ENCODE data around the gene DNALI1. TPM values are rescaled to one million over a fixed set of nuclear protein-coding genes. Genes with fewer than 3 reads are reported as not detected.
A peak's percentile ranks its signal among the peaks of the same experiment; 100 is the strongest.

DNALI1 gene
- total RNA-seq, 1 donor from 2014 or later: 36.5 TPM

DNA sequence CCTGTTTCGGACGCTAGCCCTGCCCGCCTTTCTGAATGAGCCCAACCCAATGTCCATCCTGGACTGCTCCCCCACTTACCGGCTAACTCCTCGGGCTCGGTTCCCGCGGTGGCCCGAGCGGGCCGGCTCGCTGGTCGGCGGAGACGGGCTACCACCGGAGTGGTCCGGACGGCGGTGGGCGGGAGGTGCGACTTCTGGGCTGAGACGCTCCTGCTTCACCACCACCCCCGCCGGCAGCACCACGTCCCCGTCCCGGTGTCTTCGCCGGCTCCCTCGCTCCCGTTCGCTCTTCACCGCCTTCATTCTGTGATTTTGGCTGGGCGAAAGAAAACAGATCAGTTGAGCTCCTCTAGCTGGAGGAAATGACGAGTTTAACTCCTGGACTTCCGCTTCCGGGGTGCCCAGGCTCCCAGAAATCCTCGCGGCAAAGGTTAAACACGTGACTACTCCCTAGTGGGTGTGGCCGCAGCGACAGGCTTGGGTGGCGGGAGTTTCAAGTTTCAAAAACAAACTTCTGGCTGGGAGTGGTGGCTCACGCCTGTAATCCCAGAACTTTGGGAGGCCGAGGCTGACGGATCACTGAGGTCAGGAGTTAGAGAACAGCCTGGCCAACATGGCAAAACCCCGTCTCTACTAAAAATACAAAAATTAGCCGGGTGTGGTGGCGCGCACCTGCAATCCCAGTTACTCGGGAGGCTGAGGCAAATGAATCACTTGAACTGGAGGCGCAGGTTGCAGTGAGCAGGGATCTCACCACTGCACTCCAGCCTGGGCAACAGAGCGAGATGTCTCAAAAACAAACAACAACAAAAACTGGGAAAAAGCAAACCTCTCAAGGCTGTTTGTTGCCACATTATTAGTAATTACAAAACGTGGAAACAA lies 2.6 kb upstream of the DNALI1 start, which contains the start of gene SNIP1:
Gene SNIP1, minus strand, starts transcription at position 367 of the 882 bp plus-strand sequence. Its CDS starts 64 bp downstream, at position 303.
- DNase-seq (ENCODE audit: low spot score): peak; percentile 93
- H3K4me3 Mint-ChIP-seq: peak within 1 kb of the TSS; percentile 99
- no peaks in the 10 kb centered on the region for H3F3A ChIP-seq (ENCODE audit: low read depth)
- no peaks in the 10 kb centered on the region for H3K9me3 Mint-ChIP-seq
- no peaks in the 10 kb centered on the region for H3K36me3 ChIP-seq
- H2AFZ ChIP-seq (replicated peaks): peak within 1 kb of the TSS; percentile 85
- H3K9ac ChIP-seq: peak within 1 kb of the TSS; percentile 96
- peak within 1 kb of the TSS; percentile 97 for H3K4me3 ChIP-seq
- H3K4me1 ChIP-seq: peaks cover 15% of the 10 kb centered on the region
- no peaks in the 10 kb centered on the region for H3K27me3 ChIP-seq
- H3K9me3 ChIP-seq (ENCODE audit: low read depth): no peaks in the 10 kb centered on the region
- peak within 1 kb of the TSS; percentile 15 for H3K27ac Mint-ChIP-seq
- TF ChIP-seq, protein P1, sequence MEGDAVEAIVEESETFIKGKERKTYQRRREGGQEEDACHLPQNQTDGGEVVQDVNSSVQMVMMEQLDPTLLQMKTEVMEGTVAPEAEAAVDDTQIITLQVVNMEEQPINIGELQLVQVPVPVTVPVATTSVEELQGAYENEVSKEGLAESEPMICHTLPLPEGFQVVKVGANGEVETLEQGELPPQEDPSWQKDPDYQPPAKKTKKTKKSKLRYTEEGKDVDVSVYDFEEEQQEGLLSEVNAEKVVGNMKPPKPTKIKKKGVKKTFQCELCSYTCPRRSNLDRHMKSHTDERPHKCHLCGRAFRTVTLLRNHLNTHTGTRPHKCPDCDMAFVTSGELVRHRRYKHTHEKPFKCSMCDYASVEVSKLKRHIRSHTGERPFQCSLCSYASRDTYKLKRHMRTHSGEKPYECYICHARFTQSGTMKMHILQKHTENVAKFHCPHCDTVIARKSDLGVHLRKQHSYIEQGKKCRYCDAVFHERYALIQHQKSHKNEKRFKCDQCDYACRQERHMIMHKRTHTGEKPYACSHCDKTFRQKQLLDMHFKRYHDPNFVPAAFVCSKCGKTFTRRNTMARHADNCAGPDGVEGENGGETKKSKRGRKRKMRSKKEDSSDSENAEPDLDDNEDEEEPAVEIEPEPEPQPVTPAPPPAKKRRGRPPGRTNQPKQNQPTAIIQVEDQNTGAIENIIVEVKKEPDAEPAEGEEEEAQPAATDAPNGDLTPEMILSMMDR (IDR thresholded peaks at IDR 0.05): no peak
- TF ChIP-seq EZH2 (IDR thresholded peaks at IDR 0.05): peak; percentile 38
- H3K79me2 ChIP-seq (ENCODE audit: low read depth): peaks cover 42% of the 10 kb centered on the region
- peaks cover 34% of the 10 kb centered on the region for H4K20me1 ChIP-seq (ENCODE audit: low read depth)
- H3K4me1 Mint-ChIP-seq: peaks cover 42% of the 10 kb centered on the region
- peak within 1 kb of the TSS; percentile 76 for H3K27ac ChIP-seq
- H3K36me3 Mint-ChIP-seq: peaks cover 6% of the 10 kb centered on the region
- H3K27me3 Mint-ChIP-seq (ENCODE audit: insufficient read depth, low read depth): peaks cover 5% of the 10 kb centered on the region
- peak within 1 kb of the TSS; percentile 100 for H3K4me2 ChIP-seq

DNA sequence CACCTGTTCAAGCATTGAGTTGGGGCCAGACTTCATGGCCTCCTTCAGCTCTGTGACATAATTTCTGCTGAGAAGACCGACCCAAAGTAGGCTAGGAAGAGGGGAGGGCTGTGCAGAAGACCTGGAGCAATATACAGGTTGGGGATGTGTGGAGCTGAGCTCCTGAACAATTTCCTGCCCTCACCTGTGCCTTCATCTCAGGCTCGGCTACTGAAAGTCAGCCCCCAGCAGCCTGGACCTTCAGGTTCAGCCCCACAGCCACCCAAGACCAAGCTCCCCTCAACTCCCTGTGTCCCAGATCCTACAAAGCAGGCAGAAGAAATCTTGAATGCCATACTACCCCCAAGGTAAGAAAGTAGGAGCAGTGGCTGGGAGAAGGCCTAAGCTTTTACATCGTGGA lies 662 bp downstream of the DNALI1 start:
- TF ChIP-seq EZH2 (IDR thresholded peaks at IDR 0.05) (no peak), EZH2phosphoT487 (IDR thresholded peaks at IDR 0.05) (no peak)
- TF ChIP-seq, protein P1 (IDR thresholded peaks at IDR 0.05): no peak
- Mint-ChIP-seq H3K27ac (peak overlapping the region; percentile 99), H3K4me3 (peak overlapping the region; percentile 97), H3K4me1 (peaks cover 37% of the 10 kb centered on the region), H3K27me3 (ENCODE audit: insufficient read depth, low read depth) (peaks cover 5% of the 10 kb centered on the region), H3K9me3 (no peaks in the 10 kb centered on the region), H3K36me3 (peaks cover 22% of the 10 kb centered on the region)
- no peaks in the 10 kb centered on the region for H3K27me3 ChIP-seq
- H3K4me2 ChIP-seq: peak overlapping the region; percentile 85
- no peak for DNase-seq (ENCODE audit: low spot score)
- no peak overlapping the region for H3K9ac ChIP-seq
- H3F3A ChIP-seq (ENCODE audit: low read depth): no peaks in the 10 kb centered on the region
- peak overlapping the region; percentile 65 for H3K4me3 ChIP-seq
- peaks cover 15% of the 10 kb centered on the region for H3K4me1 ChIP-seq
- no peaks in the 10 kb centered on the region for H3K9me3 ChIP-seq (ENCODE audit: low read depth)
- H3K36me3 ChIP-seq: no peaks in the 10 kb centered on the region
- H2AFZ ChIP-seq (replicated peaks): no peak overlapping the region
- H3K79me2 ChIP-seq (ENCODE audit: low read depth): peaks cover 18% of the 10 kb centered on the region
- H4K20me1 ChIP-seq (ENCODE audit: low read depth): peaks cover 17% of the 10 kb centered on the region
- H3K27ac ChIP-seq: no peak overlapping the region

DNA sequence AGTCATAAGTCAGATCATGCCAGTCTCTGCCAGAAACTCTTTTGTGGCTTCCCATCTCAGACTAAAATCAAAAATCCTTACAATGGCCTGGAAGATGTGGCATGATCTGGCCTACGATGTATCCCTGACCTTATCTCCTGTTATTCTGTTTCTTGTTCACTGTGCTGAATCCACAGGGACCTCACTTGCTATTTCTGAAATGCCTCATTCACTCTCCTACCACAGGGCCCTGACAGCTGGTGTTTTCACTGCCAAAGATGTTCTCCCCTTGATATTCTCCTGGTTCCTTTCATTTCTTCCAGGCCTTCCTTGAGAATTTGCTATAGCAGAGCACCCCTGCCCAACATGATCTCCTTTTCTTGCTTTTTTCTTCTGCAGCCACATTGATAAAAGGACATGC lies 1.7 kb downstream of the DNALI1 start:
- peaks cover 8% of the 10 kb centered on the region for H3K79me2 ChIP-seq (ENCODE audit: low read depth)
- Mint-ChIP-seq H3K9me3 (no peaks in the 10 kb centered on the region), H3K27me3 (ENCODE audit: insufficient read depth, low read depth) (peaks cover 5% of the 10 kb centered on the region), H3K27ac (peak overlapping the region; percentile 54), H3K4me3 (peak overlapping the region; percentile 97), H3K4me1 (peaks cover 30% of the 10 kb centered on the region), H3K36me3 (peaks cover 26% of the 10 kb centered on the region)
- no peak overlapping the region for H3K4me3 ChIP-seq
- H3K9me3 ChIP-seq (ENCODE audit: low read depth): no peaks in the 10 kb centered on the region
- no peaks in the 10 kb centered on the region for H3K27me3 ChIP-seq
- H3K27ac ChIP-seq: no peak overlapping the region
- no peaks in the 10 kb centered on the region for H3K36me3 ChIP-seq
- peaks cover 10% of the 10 kb centered on the region for H3K4me1 ChIP-seq
- H3K4me2 ChIP-seq: no peak overlapping the region
- DNase-seq (ENCODE audit: low spot score): no peak
- no peak overlapping the region for H3K9ac ChIP-seq
- H4K20me1 ChIP-seq (ENCODE audit: low read depth): peaks cover 6% of the 10 kb centered on the region
- H3F3A ChIP-seq (ENCODE audit: low read depth): no peaks in the 10 kb centered on the region
- no peak overlapping the region for H2AFZ ChIP-seq (replicated peaks)
- TF ChIP-seq EZH2phosphoT487 (IDR thresholded peaks at IDR 0.05): no peak
- TF ChIP-seq, protein P1 (IDR thresholded peaks at IDR 0.05): no peak
- no peak for TF ChIP-seq EZH2 (IDR thresholded peaks at IDR 0.05)

Data from neural progenitor cell (in vitro differentiated cells).